B cell (primary cell): Measurements from ENCODE around the gene NTPCR. TPM values are rescaled to one million over a fixed set of nuclear protein-coding genes. Genes with fewer than 3 reads are reported as not detected.

Source experiments
- ATAC-seq: fragments of 200-7000 bp; cut with Tn5 transposase; one replicate; pipeline ENCODE4 v1.10.0; 2021; ENCODE audit warnings: low read depth, mild to moderate bottlenecking, moderate number of reproducible peaks, moderate library complexity
- CTCF ChIA-PET: fragments of 350-600 bp; sonication (Branson Sonifier 250); formaldehyde crosslinking; loops from one replicate; lab custom pipeline; 2021; ENCODE audit warnings: antibody characterized with exemption, inconsistent platforms; lab: Charles Lee
- POLR2A ChIA-PET: fragments of 350-600 bp; sonication (Branson Sonifier 250); formaldehyde crosslinking; loops from one replicate; lab custom pipeline; 2021; ENCODE audit warnings: antibody characterized with exemption; lab: Charles Lee
- DNase-seq: peaks from one replicate; pipeline ENCODE4 v3.0.0; 2013
- H2AFZ ChIP-seq: 2 replicates; pipeline ENCODE4 v1.6.1; 2012; ENCODE audit warnings: mild to moderate bottlenecking, low read depth, low read length; ENCODE audit not compliant: insufficient read depth, poor library complexity, severe bottlenecking
- H3K27ac ChIP-seq, 2 donors: 1 replicate in 1 of 2; 2 replicates in 1 of 2; pipeline ENCODE4 v1.5.1; 2012 to 2013; ENCODE audit warnings: low read length in 2 of 2, mild to moderate bottlenecking in 2 of 2, moderate library complexity in 1 of 2
- H3K27me3 ChIP-seq, 4 experiments: fragments of 200-600 bp in 1 of 4; sonication (generic) in 1 of 4; replicated peaks in 1 of 4; 1 replicate in 2 of 4; 2 replicates in 2 of 4; pipeline versions ENCODE4 v1.6.1 to v1.7.0; 2013 to 2016; ENCODE audit warnings: low read length in 3 of 4, mild to moderate bottlenecking in 2 of 4, mixed read lengths in 1 of 4, moderate library complexity in 1 of 4; ENCODE audit not compliant: insufficient read depth in 4 of 4, control insufficient read depth in 3 of 4; ENCODE audit errors: control extremely low read depth in 1 of 4
- H3K36me3 ChIP-seq, 2 experiments: replicated peaks in 1 of 2; 1 replicate in 1 of 2; 2 replicates in 1 of 2; pipeline versions ENCODE4 v1.6.1 to v1.7.1; 2013; ENCODE audit warnings: low read length in 1 of 2; ENCODE audit not compliant: insufficient read depth in 2 of 2, control insufficient read depth in 1 of 2; ENCODE audit errors: control extremely low read depth in 1 of 2, extremely low read depth in 1 of 2
- H3K4me1 ChIP-seq, 2 donors: fragments of 200-600 bp in 1 of 2; sonication (generic) in 1 of 2; 1 replicate in 1 of 2; 2 replicates in 1 of 2; pipeline versions ENCODE4 v1.5.1 to v1.6.1; 2013 to 2017; ENCODE audit warnings: low read length in 2 of 2; ENCODE audit not compliant: control insufficient read depth in 2 of 2, insufficient read depth in 2 of 2
- H3K4me2 ChIP-seq: replicated peaks from 2 replicates; pipeline ENCODE3; 2012; ENCODE audit warnings: mild to moderate bottlenecking, low read depth, low read length; ENCODE audit not compliant: poor library complexity, severe bottlenecking
- H3K4me3 ChIP-seq, 5 experiments: fragments of 200-600 bp in 1 of 5; sonication (generic) in 1 of 5; 1 replicate in 3 of 5; 2 replicates in 2 of 5; pipeline versions ENCODE4 v1.5.1 to v1.7.0; 2011 to 2016; ENCODE audit warnings: low read length in 4 of 5, mild to moderate bottlenecking in 4 of 5, low read depth in 2 of 5, control low read depth in 1 of 5, moderate library complexity in 1 of 5; ENCODE audit not compliant: insufficient read depth in 1 of 5; ENCODE audit errors: control extremely low read depth in 1 of 5, extremely low read depth in 1 of 5
- H3K79me2 ChIP-seq: fragments of 200-600 bp; sonication (generic); one replicate; pipeline ENCODE4 v1.6.0; 2016; ENCODE audit warnings: low read length; ENCODE audit not compliant: control insufficient read depth, insufficient read depth
- H3K9ac ChIP-seq: fragments of 200-600 bp; sonication (generic); 2 replicates; pipeline ENCODE4 v1.6.1; 2017; ENCODE audit warnings: mild to moderate bottlenecking, low read length, moderate library complexity
- H3K9me3 ChIP-seq, 3 donors: one replicate each; pipeline versions ENCODE4 v1.6.1 to v1.7.1; 2013; ENCODE audit warnings: low read length in 2 of 3; ENCODE audit not compliant: control insufficient read depth in 2 of 3, insufficient read depth in 1 of 3; ENCODE audit errors: control extremely low read depth in 1 of 3
- H4K20me1 ChIP-seq: 2 replicates; pipeline ENCODE4 v1.6.0; 2012; ENCODE audit warnings: mild to moderate bottlenecking, low read length; ENCODE audit not compliant: insufficient read depth, control insufficient read depth, poor library complexity, severe bottlenecking
- H3K27ac Mint-ChIP-seq: one replicate; pipeline ENCODE4 v1.8.0; 2021; ENCODE audit warnings: mixed read lengths
- H3K27me3 Mint-ChIP-seq: one replicate; pipeline ENCODE4 v1.8.0; 2021; ENCODE audit warnings: mixed read lengths
- H3K4me1 Mint-ChIP-seq: one replicate; pipeline ENCODE4 v1.8.0; 2021; ENCODE audit warnings: mixed read lengths
- H3K4me3 Mint-ChIP-seq: one replicate; pipeline ENCODE4 v1.8.0; 2021; ENCODE audit warnings: mixed read lengths
- H3K9me3 Mint-ChIP-seq: one replicate; pipeline ENCODE4 v1.8.0; 2022; ENCODE audit warnings: mixed read lengths; ENCODE audit not compliant: insufficient read depth
- CTCF ChIP-seq: fragments of 200-600 bp; IDR thresholded peaks from one replicate; pipeline ENCODE4 v1.8.0; 2022; ENCODE audit warnings: antibody characterized with exemption, mild to moderate bottlenecking
- EZH2 ChIP-seq: IDR thresholded peaks from 2 replicates; pipeline ENCODE4 v1.6.1; 2012; ENCODE audit warnings: borderline replicate concordance, low read depth, mild to moderate bottlenecking, moderate library complexity, low read length; ENCODE audit not compliant: insufficient read depth, poor library complexity, severe bottlenecking
- WGBS: methylation state at CpG from one replicate; pipeline ENCODE4 v1.1.5; 2013; ENCODE audit warnings: missing lambda C conversion rate; ENCODE audit not compliant: insufficient coverage; 5-methylcytosine and 5-hydroxymethylcytosine counted together
- intact Hi-C: fragments of 100-400 bp; cut with micrococcal nuclease; formaldehyde crosslinking; loops from one replicate; pipeline ENCODE4 v1.10.0; 2022
- polyA plus RNA-seq: library from polyadenylated mRNA; depleted of rRNA; stranded (reverse); fragments of >200 nt; gene quantifications from 2 replicates; pipeline ENCODE4 v1.2.3, GENCODE V29; 2012
- total RNA-seq, 2 donors: library from RNA; stranded (reverse); fragments of 120-200 nt in 1 of 2; gene quantifications; 1 replicate in 1 of 2; 2 replicates in 1 of 2; pipeline versions ENCODE4 v1.2.3 to v1.2.4, GENCODE V29; 2013 to 2022

The NTPCR gene
- total and polyA plus RNA-seq, 2 donors (not counting 1 experiment from before 2014, with no cell fraction given) = 7.6 to 16.5 TPM

GRCh38 chr1:232904131-232904530 lies 46.3 kb upstream of the NTPCR start:
- peaks cover 14% of the 10 kb centered on the region for H3K27me3 Mint-ChIP-seq
- TF ChIP-seq EZH2 = no peak
- no peak overlapping the region for H3K4me3 Mint-ChIP-seq
- H3K4me1 Mint-ChIP-seq = no peaks in the 10 kb centered on the region
- POLR2A ChIA-PET = no interaction called here
- H3K79me2 ChIP-seq = no peaks in the 10 kb centered on the region
- no peak overlapping the region for H3K4me2 ChIP-seq
- intact Hi-C loops = no loop called here
- H3K27ac ChIP-seq = no peak overlapping the region
- H3K36me3 ChIP-seq = no peaks in the 10 kb centered on the region
- CTCF ChIA-PET = no interaction called here
- H3K9me3 ChIP-seq = no peaks in the 10 kb centered on the region
- no peak overlapping the region for H3K27ac Mint-ChIP-seq
- 82% methylated on average over 4 of the region's 4 CpGs for WGBS
- H3K9me3 Mint-ChIP-seq = no peaks in the 10 kb centered on the region
- H4K20me1 ChIP-seq = no peaks in the 10 kb centered on the region
- H2AFZ ChIP-seq = no peak overlapping the region
- DNase-seq = no peak
- H3K27me3 ChIP-seq = peaks cover 0 to 2% (median 0%) of the 10 kb centered on the region in 4 experiments
- ATAC-seq = no peak
- no peaks in the 10 kb centered on the region for H3K4me1 ChIP-seq
- no peak overlapping the region for H3K9ac ChIP-seq
- no peak overlapping the region for H3K4me3 ChIP-seq

GRCh38 chr1:232904566-232904965 lies 45.8 kb upstream of the NTPCR start:
- no peak for DNase-seq
- H3K27ac ChIP-seq = no peak overlapping the region
- CTCF ChIA-PET = no interaction called here
- no peaks in the 10 kb centered on the region for H3K4me1 ChIP-seq
- no peak overlapping the region for H3K4me2 ChIP-seq
- H3K36me3 ChIP-seq = no peaks in the 10 kb centered on the region
- H3K4me3 Mint-ChIP-seq = no peak overlapping the region
- peaks cover 14% of the 10 kb centered on the region for H3K27me3 Mint-ChIP-seq
- ATAC-seq = no peak
- H3K9me3 ChIP-seq = no peaks in the 10 kb centered on the region
- H2AFZ ChIP-seq = no peak overlapping the region
- TF ChIP-seq CTCF = no peak
- no peak for TF ChIP-seq EZH2
- H3K27ac Mint-ChIP-seq = no peak overlapping the region
- peaks cover 0 to 2% (median 0%) of the 10 kb centered on the region in 4 experiments for H3K27me3 ChIP-seq
- no CpG with 5 or more reads among the region's 1 CpG for WGBS
- intact Hi-C loops = no loop called here
- POLR2A ChIA-PET = no interaction called here
- no peaks in the 10 kb centered on the region for H3K9me3 Mint-ChIP-seq
- no peak overlapping the region for H3K4me3 ChIP-seq
- no peaks in the 10 kb centered on the region for H3K79me2 ChIP-seq
- H3K4me1 Mint-ChIP-seq = no peaks in the 10 kb centered on the region
- H3K9ac ChIP-seq = no peak overlapping the region
- no peaks in the 10 kb centered on the region for H4K20me1 ChIP-seq
